CD4-positive, alpha-beta T cell treated with Interleukin-1 beta for 1 hour (primary cell): ENCODE results near the gene SGPP1.
"Not testable (repeated sequence)": the region's sequence is repeated elsewhere in the genome, so short reads cannot be mapped to it uniquely, and the experiment has no call there.

ENCODE experiments used
- DNase-seq, 2 donors: peaks; one replicate each; pipeline ENCODE4 v3.0.0-alpha.2; 2020 to 2022

SGPP1 gene

DNA sequence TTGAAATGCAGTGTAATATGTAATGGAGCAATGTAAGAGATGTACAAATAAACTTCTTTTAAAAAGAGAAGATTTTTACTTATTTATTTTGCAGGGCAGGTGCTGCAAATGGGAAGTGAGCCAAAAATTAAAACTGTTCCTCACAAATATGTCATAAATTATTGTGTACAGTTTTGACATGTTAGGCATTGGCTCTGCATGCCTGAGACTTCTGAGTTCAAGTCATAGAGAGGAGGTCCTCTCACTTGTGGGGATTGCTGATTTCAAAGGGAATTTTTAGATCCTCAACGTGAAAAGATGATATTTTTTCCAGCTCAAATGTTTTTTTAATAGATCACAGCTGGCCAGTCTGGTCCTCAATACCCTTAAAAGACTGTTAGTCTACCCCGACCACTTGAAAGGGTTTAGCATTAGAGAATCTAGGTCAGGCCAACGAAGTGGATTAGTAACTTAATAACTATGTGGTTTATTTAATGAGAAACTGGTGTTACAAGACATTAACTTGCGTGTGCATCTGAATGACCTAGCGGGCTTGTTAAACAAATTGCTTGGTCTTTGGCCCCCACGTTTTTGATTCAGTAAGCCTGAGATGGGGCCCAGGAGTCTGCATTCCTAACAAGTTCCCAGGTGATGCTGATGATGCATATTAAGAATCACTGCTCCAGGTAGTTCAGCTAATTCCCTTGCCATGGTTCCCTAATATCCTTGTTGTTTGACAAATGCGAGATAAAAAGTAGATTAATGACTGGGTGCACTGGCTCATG lies 55.3 kb downstream of the SGPP1 start:
- DNase-seq: no peak

DNA sequence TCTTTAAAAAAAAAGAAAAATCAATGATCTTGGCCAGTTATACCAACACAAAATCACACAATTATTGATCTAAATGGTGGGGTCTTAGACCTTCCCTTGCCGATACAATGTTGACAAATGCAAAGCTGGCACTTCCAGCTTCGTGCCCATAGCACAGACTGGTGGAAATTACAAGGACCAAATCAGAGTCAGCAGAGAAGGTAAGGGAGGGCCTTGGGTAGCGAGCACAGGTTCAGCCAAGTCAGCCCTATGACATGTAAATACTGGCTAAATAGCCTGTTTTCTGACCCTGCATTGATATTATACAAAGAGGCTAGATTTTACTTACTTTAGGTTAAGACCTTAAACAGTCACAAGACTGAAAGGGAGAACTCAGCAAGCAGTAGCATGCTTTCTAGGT lies 55.9 kb downstream of the SGPP1 start:
- DNase-seq: no peak

DNA sequence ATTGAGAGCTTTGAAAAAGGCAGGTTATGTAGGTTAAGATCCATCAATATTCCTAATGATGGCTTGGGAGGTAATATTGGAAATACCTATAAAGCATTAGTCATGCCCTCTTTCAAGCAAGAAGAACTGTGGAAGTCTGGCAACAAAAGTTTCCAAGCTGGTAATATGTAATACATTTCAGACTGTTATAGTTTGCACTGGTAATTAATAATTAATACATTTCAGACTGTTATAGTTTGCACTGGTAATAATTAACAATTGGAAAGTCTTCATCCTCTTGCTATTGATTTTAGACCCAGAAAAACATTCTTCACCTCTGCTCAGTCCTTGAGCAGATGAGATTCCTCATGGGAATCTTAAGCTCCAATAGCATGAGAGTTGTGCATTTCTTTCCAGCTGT lies 57.2 kb downstream of the SGPP1 start:
- no peak for DNase-seq

DNA sequence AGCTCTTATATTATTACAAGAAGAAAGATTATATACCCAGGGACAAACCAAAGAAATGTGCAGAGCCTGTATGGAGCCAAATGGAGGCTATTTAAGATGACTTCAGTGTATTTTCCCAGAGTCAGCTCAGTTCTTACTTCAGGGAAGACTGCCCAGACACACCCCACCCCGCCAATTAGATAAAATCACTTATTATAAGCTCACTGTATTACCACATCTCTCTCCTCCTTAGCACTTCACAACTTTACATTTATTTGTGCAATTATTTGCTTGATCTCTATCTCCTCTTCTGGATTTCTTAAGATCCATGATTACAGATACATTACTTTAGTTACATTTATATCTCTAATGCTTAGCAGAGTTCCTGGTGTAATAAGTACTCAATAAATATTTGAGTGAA lies 61.5 kb downstream of the SGPP1 start:
- no peak for DNase-seq

DNA sequence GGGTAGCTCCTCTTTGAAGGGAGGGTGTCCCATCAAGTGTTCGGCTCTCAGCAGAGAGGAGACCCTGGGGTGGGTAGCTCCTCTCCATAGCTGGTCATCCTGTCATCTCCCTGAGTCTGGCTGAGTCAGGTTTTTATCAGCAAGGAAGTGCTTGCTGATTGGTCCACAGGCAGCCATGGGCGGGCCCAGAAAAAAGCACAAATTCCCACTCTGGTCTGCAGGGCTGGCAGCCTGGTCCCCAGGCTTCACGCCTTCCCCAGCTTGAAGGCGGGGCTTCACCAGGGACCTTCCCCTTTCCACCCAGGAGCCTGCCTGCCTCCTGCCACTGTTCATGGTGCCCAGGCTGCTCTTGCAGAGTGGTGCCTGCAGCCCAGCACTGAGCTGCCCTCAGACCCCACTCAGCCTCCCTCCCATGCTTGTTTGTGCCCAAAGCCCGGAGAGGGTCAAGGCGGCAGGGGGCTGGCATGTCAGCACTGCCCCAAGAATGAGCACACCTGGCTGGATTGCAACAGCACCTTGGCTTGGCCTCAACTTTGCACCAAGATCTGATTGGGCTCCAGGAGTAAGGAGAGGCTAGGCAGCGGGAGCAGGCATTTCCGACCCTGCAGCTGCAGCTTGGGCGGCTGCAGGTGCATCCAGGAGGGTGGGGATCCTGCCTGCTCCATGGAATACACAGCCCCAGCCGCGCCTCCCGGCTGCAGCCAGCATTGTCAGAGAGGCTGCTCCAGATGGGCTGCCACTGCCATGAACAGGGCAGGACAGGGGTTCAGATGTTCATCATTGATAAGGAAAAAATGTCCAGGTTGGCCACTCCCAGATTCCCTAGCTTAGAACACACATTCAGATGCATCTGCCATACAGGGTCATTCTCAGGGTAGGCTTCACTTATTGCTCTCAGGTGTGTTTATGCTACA lies 64.2 kb downstream of the SGPP1 start:
- no peak for DNase-seq

DNA sequence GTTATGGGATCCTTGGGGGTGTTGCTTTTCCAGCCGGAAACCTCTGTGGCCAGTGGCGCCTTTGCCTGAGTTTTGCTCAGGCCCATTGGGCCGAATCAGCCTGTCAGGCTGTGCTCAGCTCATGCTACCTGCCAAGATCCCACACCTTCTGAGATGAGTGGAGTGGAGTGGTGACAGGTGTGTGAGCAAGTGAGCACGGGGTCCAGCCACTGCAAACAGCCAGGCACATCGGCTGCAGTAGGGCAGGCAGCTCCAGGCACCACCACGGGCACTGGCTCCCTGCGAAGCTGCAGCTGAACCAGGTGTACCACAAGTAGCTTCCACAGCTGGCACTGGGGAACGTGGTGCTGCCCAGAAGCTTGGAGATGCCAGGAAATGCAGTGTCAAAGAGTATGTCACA lies 65.1 kb downstream of the SGPP1 start:
- DNase-seq: no peak

DNA sequence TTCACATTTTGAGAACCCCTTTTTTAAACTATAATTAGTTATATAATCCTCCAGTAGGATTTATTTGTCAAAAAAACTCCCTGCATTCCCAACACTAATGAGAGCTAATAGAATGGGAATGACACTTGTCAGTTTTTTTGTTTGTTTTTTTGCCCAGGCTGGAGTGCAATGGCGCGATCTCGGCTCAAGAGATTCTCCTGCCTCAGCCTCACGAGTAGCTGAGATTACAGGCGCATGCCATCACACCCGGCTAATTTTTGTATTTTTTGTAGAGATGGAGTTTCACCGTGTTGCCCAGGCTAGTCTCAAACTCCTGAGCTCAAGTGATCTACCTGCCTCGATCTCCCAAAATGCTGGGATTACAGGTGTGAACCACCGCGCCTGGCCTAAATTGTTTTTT lies 66.0 kb downstream of the SGPP1 start:
- DNase-seq: not testable (repeated sequence)

DNA sequence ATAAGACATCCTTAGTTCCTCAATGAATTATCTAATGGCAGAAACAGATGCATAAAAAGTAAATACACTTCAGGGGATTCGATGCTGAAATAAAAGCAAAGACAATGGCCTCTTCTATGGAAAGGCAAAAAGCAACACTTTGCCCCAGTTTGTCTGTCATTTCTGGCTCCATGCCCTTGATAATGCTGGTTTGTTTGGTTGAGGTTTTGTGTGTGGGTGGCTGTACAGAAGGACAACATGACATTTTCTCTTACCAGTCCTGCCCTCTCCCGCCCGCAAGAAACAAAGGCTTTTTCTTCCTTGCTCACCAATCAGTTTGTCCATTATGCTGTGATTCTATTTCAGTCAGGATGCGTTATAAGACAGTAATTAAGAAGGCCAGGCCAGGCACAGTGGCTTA lies 68.1 kb downstream of the SGPP1 start:
- DNase-seq: no peak

DNA sequence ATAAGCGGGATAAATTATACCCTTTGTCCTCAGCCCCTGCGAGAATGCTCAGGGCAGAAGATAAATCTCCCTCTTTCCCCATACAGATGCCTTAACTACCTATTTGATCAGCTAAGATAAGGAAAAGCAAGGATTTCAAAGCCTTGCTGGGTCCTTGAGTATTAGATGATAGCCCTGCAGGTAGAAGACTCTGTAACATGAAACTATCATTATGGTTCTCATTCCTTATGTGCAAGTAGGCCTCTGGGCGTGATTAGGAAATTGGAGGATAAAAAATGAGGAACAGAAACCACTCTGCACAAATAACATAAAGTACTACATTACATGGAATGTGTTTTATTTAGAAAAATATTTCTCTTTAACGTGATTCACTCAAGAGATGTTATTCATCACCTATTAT lies 71.7 kb downstream of the SGPP1 start:
- no peak for DNase-seq

DNA sequence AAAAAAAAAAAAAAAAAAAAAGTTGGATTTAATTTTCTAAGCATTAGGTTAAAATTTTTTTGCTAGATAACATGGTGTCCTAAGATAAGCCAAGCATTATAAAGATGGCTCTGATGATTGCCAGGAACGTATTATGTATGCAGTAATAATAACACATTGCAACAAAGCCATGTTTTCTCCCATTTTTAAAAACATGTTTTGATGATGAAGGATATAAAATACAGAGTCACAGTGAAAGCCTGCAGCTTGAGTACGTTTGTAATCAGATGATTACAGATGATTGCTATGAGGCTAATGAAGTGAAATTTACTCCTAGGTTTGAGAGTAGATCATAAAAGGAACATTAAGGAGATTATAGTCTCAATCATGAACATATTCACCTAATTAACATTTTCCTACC lies 72.9 kb downstream of the SGPP1 start:
- no peak for DNase-seq

DNA sequence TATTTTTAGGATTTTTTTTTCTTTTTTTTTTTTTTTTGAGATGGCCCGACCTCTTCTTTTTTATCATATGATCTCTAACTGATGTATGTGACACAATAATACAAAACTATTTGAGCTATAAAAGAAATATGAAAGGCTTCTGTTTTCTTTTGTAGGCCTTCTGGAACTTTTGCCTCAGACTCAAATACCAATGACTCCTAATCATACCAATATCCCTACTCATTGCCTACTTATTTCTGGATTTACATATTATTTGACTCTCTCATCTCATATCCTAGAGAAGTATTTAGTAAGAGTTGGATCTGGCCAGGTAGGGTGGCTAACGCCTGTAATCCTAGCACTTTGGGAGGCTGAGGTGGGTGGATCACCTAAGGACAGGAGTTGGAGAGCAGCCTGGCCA lies 73.5 kb downstream of the SGPP1 start:
- DNase-seq: no peak

DNA sequence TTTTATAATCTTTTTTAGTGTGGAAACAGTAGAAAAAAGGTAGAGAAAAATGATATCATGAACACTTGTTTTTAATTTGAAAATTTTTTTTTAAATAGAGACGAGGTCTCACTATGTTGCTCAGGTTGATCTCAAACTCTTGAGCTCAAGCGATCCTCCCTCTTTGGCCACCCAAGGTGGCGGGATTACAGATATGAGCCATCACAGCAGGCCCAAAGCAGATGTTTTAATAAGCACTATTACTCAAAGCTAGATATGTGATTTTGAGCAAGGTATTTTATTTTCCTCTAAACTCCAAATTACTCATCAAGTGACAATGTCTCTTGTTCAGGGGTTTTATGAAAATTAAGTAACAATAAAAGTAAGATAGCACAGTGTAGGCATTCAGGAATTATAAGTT lies 75.5 kb downstream of the SGPP1 start:
- no peak for DNase-seq

DNA sequence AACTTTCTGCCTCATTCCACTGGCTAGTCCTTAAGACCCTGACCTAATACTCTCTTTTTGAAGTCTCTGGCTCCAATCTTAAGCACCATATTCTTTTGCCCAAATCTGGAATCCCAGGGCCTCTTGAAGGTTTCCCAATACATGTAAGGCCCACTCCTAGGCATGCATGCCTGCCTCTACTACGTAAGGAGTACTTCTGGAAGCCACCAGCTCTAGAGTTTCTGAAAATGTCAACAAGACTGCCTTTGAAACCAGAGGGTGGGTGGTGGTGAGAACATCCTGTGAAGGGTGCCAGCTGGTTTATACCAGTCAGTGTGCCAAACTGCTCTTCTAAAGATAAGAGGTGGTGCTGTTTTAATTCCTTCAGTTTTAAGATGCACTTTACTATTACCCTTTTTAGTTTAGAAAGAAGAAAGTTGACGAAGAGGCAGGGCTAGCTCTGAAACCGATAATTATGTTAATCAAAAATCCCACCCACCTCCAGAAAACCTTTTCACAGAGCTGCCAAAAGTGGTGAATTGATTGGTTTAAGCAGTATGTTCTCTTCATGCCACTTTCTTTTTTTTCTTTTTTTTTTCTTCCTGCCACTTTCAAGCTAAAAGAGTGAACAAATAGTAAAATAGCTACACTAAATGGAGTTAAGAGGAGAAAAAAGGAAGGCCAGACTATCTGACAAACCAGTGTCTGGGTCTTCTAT lies 77.5 kb downstream of the SGPP1 start:
- DNase-seq: peak; percentile 66 to 73

DNA sequence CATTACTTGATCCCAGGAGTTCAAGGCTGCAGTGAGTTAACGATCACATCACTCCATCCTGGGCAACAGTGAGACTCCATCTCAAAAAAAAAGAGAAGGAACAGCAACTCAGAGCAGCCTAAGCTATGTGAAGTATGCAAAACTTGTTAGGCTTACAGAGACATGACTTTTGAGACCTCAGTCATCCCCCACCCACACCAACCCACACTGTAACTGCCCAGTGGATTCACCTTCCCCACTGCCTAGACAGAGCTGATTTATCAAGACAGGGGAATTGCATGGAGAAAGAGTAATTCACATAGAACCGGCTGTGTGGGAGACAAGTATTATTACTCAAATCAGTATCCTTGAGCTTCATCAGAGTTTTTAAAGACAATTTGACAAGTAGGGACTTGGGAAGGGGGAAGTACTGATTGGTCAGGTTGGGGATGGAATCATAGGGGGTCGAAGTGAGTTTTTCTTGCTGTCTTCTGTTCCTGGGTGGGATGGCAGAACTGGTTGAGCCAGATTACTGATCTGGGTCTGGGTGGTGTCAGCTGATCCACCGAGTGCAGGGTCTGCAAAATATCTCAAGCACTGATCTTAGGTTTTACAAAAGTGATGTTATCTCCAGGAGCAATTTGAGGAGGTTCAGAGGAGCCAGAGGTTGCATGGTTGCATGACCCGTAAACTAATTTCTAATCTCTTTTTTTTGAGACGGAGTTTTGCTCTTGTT lies 80.0 kb downstream of the SGPP1 start:
- DNase-seq: no peak

DNA sequence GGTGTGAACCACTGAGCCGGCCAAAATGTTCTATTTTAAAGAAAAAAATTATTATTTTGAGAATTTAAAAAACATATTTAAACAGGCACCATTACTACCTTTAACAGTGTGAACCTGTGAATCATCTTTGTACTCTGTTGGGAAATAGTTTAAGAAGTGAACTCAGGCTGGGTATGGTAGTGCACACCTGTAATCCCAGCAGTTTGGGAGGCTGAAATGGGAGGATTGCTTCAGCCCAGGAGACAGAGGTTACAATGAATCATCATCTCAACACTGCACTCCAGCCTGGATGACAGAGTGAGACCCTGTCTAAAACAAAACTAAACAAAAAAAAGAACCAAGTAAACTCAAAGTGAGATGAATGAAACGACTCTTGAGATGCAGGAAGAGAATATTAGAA lies 83.1 kb downstream of the SGPP1 start:
- no peak for DNase-seq

DNA sequence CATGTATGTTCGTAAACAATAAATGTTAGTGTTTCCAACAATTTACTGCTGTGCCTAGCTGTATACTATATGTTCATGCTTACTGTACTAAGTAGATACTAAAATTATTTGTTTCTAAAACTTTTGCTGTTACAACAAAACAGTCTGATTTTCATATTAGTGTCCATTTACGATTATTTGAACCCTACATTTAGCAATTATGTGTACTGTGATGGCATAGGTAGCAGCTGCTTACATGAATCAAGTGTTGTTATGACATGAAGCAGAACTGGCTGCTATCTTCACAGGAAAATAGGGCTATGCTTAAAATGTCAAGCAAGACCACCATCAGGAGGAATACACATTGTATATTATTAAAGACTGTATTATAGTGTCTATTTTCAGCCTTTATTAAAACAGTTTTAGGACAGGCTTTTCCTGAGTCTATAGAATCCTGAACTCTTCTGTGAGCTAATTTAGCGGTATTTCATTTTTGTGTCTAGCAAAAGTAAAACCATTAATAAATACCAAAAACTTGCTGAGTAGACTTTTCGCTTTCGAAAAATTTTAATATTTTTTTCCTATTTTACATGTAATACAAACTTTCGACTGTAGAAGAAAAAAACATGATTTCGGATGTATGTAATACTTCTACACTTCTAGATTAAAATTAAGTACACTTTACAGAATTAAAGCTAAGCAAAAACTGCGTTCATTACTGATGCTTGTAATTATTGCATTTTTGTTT lies 85.0 kb downstream of the SGPP1 start:
- DNase-seq: no peak

DNA sequence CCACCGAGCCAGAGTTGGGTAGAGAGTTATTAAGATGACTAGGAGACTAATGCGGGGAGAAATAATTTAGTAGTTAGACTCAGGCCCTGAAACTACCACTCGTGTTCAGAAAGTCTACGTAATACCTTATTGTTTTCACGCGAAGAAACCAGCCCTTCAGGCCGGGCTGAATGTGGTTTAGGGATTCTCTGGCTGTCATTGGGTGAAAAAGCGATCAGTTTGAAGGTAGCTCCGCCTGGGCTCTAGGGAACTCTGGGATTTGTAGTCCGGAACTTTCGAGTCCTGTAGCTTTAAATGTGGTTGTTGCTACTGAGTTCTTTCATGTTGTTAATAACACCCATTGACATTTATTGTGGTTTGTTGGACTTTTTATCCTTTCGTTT lies 85.6 kb downstream of the SGPP1 start:
- peak; percentile 90 to 94 for DNase-seq

DNA sequence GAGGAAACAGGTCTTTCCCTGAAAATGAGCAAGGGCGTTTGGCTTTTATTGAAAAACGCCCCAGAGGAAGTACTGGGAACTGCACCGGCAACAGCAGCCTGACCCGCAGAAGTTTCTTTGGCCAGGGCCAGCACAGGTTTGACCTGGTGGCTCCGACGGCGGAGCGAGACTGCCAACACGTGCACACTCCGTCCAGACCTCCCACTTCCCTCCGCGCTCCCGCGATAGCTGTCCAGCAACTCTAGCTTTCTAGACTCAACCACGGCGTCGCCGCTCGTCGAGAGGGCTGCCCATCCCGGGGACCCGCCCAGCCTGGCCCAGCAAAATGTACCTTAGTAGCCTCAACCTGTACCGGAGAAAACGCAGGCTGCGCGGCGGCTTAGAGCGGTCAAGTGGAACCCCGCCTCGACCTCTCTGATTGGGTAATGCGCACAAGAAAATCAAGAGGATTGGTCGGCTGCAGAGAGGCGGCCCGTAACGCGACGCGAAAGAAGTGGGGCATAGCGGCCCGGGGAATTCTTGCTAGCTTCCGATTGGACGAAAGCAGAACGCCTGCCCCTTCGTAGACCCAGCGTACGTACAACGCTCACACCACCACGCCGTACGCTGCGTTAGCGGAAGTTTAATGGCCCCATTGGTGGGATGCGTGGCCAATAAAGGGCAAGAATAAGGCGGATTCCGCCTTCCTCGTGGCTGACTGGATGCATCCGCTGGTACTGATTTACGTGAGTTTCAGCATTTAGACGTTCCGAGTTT lies 86.2 kb downstream of the SGPP1 start, which contains the start of gene WDR89:
Gene WDR89, minus strand, starts transcription at position 399 of the 756 bp plus-strand sequence. CDS start 41,929 bp downstream, outside the sequence.
- peak; percentile 98 to 99 for DNase-seq

DNA sequence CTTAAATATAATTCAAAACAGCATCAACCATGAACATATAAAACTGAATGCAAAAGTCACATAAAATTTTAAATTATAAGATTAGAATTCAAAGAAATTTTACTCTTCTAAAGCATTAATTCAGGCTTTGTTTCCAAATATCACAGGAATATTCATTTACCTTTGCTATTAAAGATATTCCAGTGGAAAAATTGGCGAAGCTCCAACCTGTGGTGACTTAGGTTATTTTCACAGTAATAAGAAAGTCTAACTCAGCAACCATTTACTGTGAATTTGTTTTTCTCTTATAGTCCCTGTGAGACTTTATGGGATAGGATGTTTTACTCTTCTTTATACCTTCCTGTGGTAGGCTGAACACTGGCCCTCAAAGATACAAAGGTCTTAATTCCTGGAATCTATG lies 89.4 kb downstream of the SGPP1 start:
- no peak for DNase-seq

DNA sequence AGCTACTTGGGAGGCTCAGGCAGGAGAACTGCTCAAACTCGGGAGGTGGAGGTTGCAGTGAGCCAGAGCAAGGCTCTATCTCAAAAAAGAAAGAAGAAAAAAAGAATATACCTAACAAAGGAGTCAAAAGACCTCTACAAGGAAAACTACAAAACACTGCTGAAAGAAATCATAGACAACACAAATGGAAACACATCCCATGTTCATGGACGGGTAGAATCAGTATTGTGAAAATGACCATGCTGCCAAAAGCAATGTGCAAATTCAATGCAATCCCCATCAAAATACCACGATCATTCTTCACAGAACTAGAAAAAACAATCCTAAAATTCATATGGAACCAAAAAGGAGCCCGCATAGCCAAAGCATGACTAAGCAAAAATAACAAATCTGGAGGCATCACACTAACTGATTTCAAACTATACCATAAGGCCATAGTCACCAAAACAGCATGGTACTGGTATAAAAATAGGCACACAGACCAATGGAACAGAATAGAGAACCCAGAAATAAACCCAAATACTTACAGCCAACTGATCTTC lies 91.7 kb downstream of the SGPP1 start:
- not testable (repeated sequence) for DNase-seq
